Activated naive CD4-positive, alpha-beta T cell treated with anti-CD3 and anti-CD28 coated beads, Interleukin-2, amount 50 U/mL, for 72 hours (primary cell): ENCODE data around the gene RUNDC3A. TPM values are rescaled to one million over a fixed set of nuclear protein-coding genes. Genes with fewer than 3 reads are reported as not detected.

ENCODE experiments used
- ATAC-seq, 2 donors: fragments of 150-1000 bp; cut with Tn5 transposase; 2 replicates each; pipeline ENCODE4 v1.10.0; 2021; ENCODE audit warnings: mild to moderate bottlenecking in 2 of 2, moderate library complexity in 2 of 2
- DNase-seq, 2 donors: peaks; one replicate each; pipeline ENCODE4 v3.0.0; 2021 to 2022; ENCODE audit warnings: low spot score in 2 of 2
- H3K27ac Mint-ChIP-seq, 2 donors: one replicate each; pipeline ENCODE4 v1.8.0; 2022; ENCODE audit warnings: mild to moderate bottlenecking in 2 of 2, mixed read lengths in 2 of 2
- H3K36me3 Mint-ChIP-seq, 2 donors: one replicate each; pipeline ENCODE4 v1.8.0; 2022; ENCODE audit warnings: mixed read lengths in 2 of 2
- H3K9me3 Mint-ChIP-seq, 2 donors: one replicate each; pipeline ENCODE4 v1.8.0; 2022; ENCODE audit warnings: mixed read lengths in 2 of 2
- total RNA-seq, 2 donors: library from RNA; stranded (reverse); gene quantifications; one replicate each; pipeline ENCODE4 v1.2.3, GENCODE V29; 2022

RUNDC3A gene
- 1 to 10 TPM; 1.0 to 1.9 TPM for total RNA-seq

DNA sequence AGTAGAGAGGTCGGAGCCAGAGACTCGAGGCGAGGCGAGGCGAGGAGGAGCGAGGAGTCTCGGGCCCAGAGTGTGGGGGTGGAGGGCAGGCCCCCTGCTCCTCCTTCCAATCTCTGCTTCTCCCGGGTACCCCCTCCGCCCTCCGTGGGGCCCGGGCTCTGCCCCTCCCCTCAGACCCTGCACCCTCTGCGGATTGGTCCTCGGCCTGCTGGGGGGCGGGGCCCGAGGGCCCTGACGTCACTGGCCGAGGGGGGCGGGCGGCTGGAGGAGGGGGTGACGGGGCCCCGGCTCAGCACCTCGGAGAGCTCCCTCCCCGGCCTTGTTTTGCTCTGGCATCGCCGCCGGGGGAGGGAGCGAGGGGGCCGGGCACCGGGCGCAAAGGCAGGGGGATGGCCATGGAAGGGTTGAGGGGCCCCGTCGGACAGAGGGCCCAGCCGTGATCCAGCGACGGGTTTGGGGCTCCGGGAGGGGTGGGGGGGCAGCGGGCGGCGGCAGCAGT, at the start of gene RUNDC3A:
Gene RUNDC3A (plus strand): TSS at position 282 of the 499 bp plus-strand sequence. CDS start 232 bp downstream, outside the sequence.
- ATAC-seq: peak; percentile 82 to 92
- no peaks in the 10 kb centered on the region for H3K9me3 Mint-ChIP-seq
- H3K27ac Mint-ChIP-seq: no peak within 1 kb of the TSS
- no peaks in the 10 kb centered on the region for H3K36me3 Mint-ChIP-seq
- peak; percentile 67 to 86 for DNase-seq

DNA sequence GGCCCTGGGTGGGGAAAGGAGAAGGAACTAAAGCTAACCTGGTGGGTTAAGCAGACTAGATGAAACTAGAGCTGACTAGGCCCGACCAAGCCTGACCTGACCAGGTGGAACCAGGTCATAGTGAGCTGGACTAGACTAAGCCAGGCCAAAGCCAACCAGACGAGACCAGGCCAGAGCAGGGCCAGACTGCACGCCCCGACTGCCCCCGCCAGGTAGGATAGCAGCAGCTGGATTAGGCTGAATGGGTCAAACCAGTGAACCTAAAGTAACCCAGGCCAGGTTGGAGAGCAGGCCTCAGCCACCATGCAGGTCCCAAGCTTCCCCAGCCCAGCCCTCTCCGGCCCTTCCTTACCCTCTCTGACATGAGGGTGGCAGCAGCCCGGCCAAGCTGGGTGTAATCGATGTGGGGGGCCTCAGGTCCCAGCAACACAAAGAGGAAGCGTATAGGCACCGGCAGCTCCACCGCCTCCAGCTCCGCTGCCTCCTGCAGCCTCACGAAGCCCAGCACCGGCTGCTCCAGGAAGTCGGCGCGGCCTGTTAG, 49.5 kb upstream of the RUNDC3A start:
- DNase-seq (no peak), ATAC-seq (no peak)
- Mint-ChIP-seq H3K36me3 (no peaks in the 10 kb centered on the region), H3K9me3 (no peaks in the 10 kb centered on the region), H3K27ac (peak overlapping the region in 1 of 2 donors; percentile 8)

DNA sequence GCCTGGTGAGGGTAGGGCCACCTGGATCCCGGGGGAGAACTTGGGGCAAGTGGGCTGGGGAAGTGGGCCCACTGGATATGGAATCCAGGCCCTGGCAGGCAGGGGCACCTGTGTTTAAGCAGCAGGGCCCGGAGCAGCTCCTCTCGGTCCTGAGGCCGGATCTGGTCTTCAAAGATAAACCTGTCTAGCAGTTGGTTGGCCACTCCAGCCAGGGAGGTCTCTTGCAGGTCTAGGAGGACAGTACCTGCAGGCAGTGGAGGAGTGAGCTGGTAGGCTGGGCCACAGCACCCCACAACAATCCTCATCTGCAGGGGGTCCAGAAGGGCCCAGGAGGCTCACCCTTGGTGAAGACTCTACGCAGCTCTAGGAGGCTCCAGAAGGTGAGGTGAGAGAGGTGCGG, 48.1 kb upstream of the RUNDC3A start:
- no peaks in the 10 kb centered on the region for H3K9me3 Mint-ChIP-seq
- no peak for DNase-seq
- no peaks in the 10 kb centered on the region for H3K36me3 Mint-ChIP-seq
- no peak overlapping the region for H3K27ac Mint-ChIP-seq
- ATAC-seq: no peak

DNA sequence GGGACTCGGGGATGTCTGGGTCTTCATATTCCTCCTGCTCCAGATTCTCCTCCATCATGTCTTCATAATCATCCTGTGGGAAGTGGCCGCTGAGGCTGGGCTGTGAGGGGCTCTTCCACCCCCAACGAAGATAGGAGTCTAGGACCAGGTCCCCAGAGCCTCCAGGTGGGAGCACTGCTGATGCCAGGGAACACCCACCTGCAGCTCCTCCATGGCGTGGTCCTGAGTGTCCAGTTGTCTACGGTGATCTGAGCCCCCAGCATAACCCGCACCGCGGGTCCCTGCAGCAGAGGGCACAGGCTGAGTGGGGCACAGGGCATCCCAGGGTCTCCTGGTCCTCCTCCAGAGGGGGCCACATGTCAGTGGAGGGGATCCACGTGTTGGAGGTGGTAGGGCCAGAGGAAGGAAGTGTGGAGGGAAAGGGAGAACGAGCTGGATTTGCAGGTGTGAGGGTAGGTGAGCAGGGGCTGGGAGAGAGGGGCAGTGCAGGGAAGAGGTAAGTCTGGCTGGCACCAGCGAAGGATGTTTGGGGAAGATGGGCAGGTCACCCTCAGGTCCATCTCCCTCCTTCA, 45.7 kb upstream of the RUNDC3A start:
- no peaks in the 10 kb centered on the region for H3K36me3 Mint-ChIP-seq
- H3K9me3 Mint-ChIP-seq: no peaks in the 10 kb centered on the region
- ATAC-seq: no peak
- H3K27ac Mint-ChIP-seq: peak overlapping the region in 1 of 2 donors; percentile 6
- DNase-seq: no peak

DNA sequence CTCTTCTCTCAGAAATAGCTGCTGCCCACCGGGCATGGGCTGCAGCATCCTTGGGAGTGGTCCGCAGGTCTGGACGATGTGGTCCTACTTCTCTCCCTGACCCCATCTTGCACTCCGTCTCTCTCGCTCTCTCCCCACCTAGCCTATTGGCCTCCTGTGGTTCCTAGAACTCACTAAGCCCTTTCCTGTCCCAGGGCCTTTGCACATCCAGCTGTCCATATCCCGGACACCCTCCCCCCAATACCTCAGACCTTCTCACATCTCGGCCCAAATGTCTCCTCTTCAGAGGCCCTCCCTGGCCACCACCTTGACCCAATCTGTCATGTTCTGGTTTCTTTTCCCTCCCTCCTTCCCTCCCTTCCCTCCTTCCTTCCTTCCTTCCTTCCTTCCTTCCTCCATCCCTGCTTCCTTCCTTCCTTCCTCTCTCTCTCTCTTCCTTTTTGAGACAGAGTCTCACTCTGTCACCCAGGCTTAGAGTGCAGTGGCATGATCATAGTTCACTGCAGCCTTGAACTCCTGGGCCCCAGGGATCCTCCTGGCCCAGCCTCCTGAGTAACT, 45.0 kb upstream of the RUNDC3A start:
- no peak for ATAC-seq
- no peaks in the 10 kb centered on the region for H3K9me3 Mint-ChIP-seq
- peak overlapping the region in 1 of 2 donors; percentile 6 for H3K27ac Mint-ChIP-seq
- no peak for DNase-seq
- H3K36me3 Mint-ChIP-seq: no peaks in the 10 kb centered on the region

DNA sequence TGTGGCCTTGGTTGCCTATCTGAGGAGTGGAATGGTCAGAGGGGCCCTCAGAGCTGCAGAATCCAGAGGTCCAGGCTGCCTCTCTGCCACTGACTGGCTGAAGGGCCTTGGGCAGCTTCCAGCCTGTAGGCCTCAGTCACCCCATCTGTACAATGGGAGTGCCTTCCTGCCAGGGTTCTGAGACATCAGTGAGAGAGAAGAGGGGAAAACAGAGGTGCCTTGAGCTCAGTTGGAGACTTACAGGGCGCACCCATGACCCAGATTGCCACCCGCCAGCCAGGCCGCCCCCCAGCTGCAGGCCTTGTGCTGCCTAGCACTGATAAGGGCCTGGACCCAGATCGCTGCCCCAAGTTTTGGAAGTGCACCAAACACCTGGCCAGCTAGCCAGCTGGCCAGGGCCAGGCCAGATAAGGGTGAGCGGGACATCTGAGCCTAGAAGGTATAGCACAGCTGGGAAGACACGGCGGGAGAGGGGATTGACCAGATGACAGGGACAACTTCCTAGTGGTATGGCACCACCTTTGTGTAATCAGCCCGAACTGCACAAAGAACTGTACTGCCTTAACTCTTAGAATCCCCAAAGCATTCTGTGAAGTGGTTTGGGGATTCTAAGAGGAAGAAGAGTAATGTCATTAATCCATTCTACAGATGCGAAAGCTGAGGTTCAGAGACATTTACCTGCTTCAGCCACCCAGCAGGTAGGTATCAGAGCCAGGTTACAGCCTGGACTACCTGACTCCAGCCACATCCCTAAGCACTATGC, 41.8 kb upstream of the RUNDC3A start:
- DNase-seq (no peak), ATAC-seq (no peak)
- H3K9me3 Mint-ChIP-seq: no peaks in the 10 kb centered on the region
- peak overlapping the region in 1 of 2 donors; percentile 72 for H3K27ac Mint-ChIP-seq
- no peaks in the 10 kb centered on the region for H3K36me3 Mint-ChIP-seq

DNA sequence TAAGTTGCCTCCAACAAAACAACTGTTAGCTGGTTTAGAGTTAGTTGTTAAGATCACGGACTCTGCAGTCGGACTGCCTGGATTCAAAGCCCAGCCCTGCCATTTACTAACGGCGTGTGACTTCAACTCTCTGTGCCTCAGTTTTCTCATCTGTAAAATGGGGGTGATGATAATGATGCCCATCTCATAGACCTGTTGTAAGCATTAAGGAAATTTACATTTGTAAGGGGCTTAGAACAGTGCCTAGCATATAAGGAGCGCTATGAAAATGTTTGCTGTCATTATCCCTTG, 41.3 kb upstream of the RUNDC3A start:
- H3K27ac Mint-ChIP-seq: no peak overlapping the region
- ATAC-seq (no peak), DNase-seq (no peak)
- H3K9me3 Mint-ChIP-seq: no peaks in the 10 kb centered on the region
- H3K36me3 Mint-ChIP-seq: no peaks in the 10 kb centered on the region

DNA sequence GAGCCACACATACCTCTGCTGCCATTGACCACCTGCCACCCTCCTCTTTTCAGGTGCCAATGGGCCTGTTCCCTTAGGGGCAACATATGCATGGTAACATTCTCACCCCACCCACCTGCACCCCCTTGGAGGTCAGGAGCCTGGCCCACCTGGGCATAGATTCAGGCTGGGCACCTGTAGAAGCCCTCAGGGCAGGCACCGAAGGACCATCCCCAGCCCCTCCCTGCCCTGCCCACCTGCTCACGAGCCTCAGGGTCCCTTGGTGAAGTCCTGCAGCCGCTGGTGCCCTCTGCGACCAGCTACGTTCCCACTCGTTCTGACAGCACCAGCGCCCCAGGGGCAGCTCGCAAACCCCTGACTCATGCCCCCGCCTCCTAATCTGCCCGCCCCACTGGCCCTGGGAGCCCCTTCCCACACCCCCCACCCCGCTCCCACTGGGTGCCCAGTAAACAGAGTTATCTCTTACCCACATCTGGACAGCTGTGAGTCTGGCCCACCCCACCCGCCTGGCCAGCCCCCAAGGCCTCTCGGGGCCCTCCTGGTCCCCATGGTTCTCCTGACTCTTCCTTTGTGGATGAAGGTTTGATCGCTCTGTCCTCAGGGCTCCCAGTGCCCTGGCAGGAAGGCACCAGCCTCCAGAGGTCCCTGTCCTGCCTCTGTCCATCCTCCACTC, 40.4 kb upstream of the RUNDC3A start, which contains the start of gene SLC4A1:
Gene SLC4A1 (minus strand): TSS at position 318 of the 673 bp plus-strand sequence. CDS start 5,269 bp downstream, outside the sequence.
- Mint-ChIP-seq H3K9me3 (no peaks in the 10 kb centered on the region), H3K27ac (peak within 1 kb of the TSS in 1 of 2 donors; percentile 1), H3K36me3 (no peaks in the 10 kb centered on the region)
- ATAC-seq (no peak), DNase-seq (no peak)

DNA sequence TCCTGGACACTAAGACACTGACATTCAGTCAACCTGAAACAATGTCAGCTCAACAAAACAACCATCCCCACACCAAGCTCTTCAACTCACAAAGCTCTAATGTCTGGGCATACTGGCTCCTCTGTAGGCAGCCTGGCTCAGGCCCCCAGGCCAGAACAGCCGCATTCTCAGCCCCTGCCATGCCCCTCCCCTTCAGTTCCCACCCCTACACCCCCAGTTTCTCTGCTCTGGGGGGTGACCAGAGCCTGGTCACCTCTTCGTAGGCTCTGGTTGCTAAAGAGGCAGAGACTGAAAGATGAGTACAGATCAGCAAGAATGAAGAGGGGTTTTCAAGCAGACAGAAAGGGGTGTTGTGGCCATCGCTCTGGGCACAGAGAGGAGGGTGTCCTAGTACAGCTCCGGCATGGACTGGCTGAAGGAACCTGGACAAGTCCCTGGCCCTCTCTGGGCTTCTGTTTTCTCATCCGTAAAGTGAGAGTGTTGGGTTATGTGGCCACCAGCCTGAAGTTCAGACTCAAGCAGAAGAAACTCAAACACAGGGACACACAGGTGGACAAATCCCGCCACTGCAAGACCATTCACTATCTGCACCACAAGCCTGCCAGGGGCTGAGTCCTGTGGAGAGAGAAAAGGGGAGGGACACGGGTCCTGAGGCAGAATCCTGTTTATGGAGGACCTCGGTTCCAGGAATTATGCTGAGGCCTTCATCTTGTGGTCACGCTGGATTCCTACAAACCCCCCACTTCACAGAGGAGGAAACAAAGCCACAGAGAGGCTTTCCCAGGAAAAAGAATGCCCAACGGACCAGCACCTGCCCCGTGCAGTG, 39.5 kb upstream of the RUNDC3A start:
- no peaks in the 10 kb centered on the region for H3K36me3 Mint-ChIP-seq
- H3K27ac Mint-ChIP-seq: peak overlapping the region in 1 of 2 donors; percentile 1
- ATAC-seq (no peak), DNase-seq (no peak)
- H3K9me3 Mint-ChIP-seq: no peaks in the 10 kb centered on the region

DNA sequence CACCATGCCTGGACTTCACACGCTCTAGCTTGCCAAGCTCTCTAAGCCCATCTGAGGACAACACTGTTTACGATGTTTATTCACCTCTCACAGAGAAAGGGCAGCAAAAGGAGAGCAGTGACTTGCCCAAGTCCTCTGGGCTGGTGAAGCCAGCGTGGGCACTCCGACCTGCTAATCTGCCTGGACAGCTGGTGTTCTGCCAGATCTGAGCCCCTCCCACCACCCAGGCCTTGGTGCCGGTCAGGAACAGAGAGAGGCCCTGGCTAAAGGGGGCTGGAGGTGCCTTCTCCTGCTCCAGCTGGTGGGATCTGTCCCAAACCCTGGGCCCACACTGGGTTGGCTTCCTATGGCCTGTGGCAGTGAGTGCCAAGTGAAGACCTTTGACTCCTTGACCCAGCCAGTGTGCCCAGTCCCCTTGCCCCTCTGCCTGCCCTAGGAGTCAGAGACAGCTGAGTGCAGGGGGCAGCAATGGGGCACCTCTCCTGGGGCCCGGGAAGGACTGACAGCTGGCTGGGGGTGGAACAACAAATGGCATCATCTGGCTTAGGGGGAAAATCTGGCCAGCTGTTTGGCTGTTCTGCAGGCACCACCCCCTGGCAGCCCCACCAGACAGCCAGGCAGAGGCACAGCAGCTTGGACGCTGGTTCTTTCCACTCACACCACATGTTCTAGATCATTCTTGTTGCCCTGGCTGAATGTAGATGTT, 38.7 kb upstream of the RUNDC3A start:
- DNase-seq (no peak), ATAC-seq (no peak)
- Mint-ChIP-seq H3K9me3 (no peaks in the 10 kb centered on the region), H3K36me3 (no peaks in the 10 kb centered on the region), H3K27ac (no peak overlapping the region)

DNA sequence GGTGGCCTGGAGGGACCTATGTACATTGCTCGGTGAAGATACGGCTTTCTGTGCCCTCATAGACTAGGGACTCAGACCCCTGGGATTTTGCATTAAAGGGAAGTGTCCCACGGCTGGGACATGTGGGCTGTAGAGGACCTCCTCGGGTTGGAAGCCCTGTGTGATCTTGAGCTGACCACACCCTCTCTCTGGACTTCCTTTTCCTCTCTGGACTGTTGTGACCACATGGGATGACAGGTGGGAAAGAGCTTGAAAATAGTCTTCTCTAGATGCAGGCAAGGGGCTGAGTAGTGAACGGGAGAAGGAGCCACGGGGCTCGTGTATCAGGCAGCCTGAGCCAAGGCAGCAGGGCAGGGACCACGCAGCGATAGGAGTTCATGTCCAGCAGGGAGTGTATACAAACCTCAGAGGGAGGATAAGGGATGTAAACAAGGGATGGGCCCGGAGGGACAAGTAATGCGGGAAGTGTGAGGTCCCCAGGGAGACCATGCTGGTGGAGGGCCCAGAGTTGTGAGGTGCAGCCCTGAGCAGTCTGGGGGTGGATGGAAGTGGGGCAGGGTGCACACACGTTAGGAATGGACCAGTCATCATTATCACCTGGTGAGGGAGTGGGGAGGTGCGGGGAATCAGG, 36.0 kb upstream of the RUNDC3A start:
- no peaks in the 10 kb centered on the region for H3K9me3 Mint-ChIP-seq
- peak overlapping the region in 1 of 2 donors; percentile 1 for H3K27ac Mint-ChIP-seq
- ATAC-seq (no peak), DNase-seq (no peak)
- H3K36me3 Mint-ChIP-seq: no peaks in the 10 kb centered on the region

DNA sequence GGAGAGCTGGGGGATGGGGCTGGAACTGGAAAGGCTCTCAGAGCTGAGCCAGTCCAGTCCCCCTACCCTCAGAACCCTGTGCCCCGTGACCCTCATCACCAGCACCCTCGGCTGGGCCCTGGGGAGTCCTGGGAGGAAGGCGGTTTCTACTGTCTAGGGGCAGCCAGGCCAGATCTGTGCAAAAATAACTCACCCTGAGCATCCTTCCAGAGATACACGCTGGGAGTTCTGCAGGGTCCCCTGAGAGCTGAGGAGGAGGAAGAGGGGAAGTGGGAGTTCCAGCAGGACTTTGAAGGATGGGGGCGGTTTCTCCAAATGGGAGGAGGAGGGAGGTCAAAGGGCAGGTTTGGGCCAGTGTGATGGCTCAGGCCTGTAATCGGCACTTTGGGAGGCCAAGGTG, 35.4 kb upstream of the RUNDC3A start:
- no peak for ATAC-seq
- H3K36me3 Mint-ChIP-seq: no peaks in the 10 kb centered on the region

DNA sequence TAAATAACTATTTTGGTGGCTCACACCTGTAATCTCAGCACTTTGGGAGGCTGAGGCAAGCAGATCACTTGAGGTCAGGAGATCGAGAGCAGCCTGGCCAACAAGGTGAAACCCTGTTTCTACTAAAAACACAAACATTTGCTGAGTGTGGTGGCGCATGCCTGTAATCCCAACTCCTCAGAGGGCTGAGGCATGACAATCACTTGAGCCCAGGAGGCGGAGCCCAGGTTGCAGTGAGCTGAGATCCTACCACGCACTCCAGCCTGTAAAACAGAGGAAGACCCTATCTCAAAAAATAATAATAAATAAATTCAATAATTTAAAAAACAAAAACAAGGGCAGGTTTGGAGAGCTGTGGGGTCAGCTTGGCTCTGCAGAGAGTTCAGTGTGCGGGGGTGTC, 34.8 kb upstream of the RUNDC3A start:
- no peaks in the 10 kb centered on the region for H3K9me3 Mint-ChIP-seq
- H3K27ac Mint-ChIP-seq: no peak overlapping the region
- DNase-seq: no peak
- H3K36me3 Mint-ChIP-seq: no peaks in the 10 kb centered on the region
- ATAC-seq: no peak

More for the DNA sequence above, 35.4 kb upstream of the RUNDC3A start:
- no peak overlapping the region for H3K27ac Mint-ChIP-seq
- DNase-seq: no peak
- no peaks in the 10 kb centered on the region for H3K9me3 Mint-ChIP-seq

DNA sequence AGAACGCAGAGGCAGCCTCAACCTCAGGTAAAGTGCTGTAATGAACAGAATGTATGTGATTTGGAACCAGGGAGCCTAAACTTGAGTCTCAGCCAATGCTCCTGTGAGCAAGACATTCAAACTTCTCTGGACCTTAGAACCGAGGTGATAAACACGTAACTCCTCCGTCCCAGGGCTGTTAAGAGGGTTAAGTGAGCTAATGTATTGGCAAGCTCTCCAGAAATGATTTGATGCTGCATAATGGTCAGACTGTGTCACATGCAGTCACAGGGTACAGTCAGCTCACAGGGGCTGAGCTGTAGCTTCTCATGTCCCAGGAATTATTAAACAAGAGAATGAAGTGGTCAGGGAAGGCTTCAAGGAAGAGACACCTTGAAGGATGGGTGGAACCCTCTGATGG, 30.4 kb upstream of the RUNDC3A start:
- no peaks in the 10 kb centered on the region for H3K36me3 Mint-ChIP-seq
- ATAC-seq: no peak
- H3K9me3 Mint-ChIP-seq: no peaks in the 10 kb centered on the region
- no peak overlapping the region for H3K27ac Mint-ChIP-seq
- no peak for DNase-seq

DNA sequence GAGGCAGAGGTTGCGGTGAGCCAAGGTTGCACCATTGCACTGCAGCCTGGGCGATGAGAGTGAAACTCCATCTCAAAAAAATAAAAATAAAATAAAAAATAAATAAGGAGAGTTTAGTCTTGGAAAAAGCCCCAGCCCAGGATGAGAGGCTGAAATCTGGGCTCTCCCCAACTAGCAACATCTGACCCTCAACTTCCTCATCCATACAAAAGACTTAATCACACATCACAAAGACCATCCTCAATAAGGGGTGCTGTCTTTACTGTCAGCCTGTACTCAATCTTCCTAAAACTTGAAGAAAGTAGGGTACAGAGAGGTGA, 29.1 kb upstream of the RUNDC3A start:
- H3K36me3 Mint-ChIP-seq: no peaks in the 10 kb centered on the region

More for the DNA sequence above, 29.1 kb upstream of the RUNDC3A start:
- no peak for DNase-seq
- Mint-ChIP-seq H3K9me3 (no peaks in the 10 kb centered on the region), H3K27ac (peak overlapping the region in 1 of 2 donors; percentile 8)
- ATAC-seq: no peak
